Vagina (tissue), 2 donors: ENCODE measurements around the gene DUSP15. TPM values are rescaled to one million over a fixed set of nuclear protein-coding genes. Genes with fewer than 3 reads are reported as not detected.
A peak's percentile ranks its signal among the peaks of the same experiment; 100 is the strongest.

Experiments used
- DNase-seq, 2 donors: peaks; one replicate each; pipeline ENCODE4 v3.0.0-alpha.2; 2017; ENCODE audit errors: extremely low spot score in 2 of 2
- H3K27ac ChIP-seq: fragments of 200-600 bp; sonication (generic); one replicate; pipeline ENCODE4 v1.5.1; 2019
- H3K27me3 ChIP-seq: fragments of 200-600 bp; sonication (generic); one replicate; pipeline ENCODE4 v1.5.1; 2019
- H3K36me3 ChIP-seq, 2 donors: fragments of 200-600 bp; sonication (generic); one replicate each; pipeline ENCODE4 v1.5.1; 2017 to 2019
- H3K4me1 ChIP-seq: fragments of 200-600 bp; sonication (generic); one replicate; pipeline ENCODE4 v1.5.1; 2019
- H3K4me3 ChIP-seq, 2 donors: fragments of 200-600 bp; sonication (generic); 1 replicate in 1 of 2; 2 replicates in 1 of 2; pipeline ENCODE4 v1.5.1; 2016 to 2019
- H3K9me3 ChIP-seq: fragments of 200-600 bp; sonication (generic); one replicate; pipeline ENCODE4 v1.5.1; 2019
- CTCF ChIP-seq, 3 experiments: fragments of 450-650 bp in 2 of 3; fragments of 200-600 bp in 1 of 3; sonication (generic) in 1 of 3; IDR thresholded peaks; one replicate each; pipeline ENCODE4 v1.5.1; 2017 to 2019; ENCODE audit warnings: antibody characterized with exemption in 3 of 3, mild to moderate bottlenecking in 2 of 3, moderate library complexity in 2 of 3
- POLR2A ChIP-seq, 2 donors: fragments of 450-650 bp; IDR thresholded peaks; one replicate each; pipeline ENCODE4 v1.6.1; 2017; ENCODE audit warnings: antibody characterized with exemption in 2 of 2, mild to moderate bottlenecking in 2 of 2, moderate library complexity in 2 of 2
- POLR2AphosphoS5 ChIP-seq, 2 donors: sonication (generic); formaldehyde crosslinking; IDR thresholded peaks; one replicate each; pipeline ENCODE4 v1.9.0; 2017; ENCODE audit warnings: antibody characterized with exemption in 2 of 2, mild to moderate bottlenecking in 2 of 2, low read depth in 1 of 2; ENCODE audit not compliant: insufficient read depth in 1 of 2
- intact Hi-C: fragments of 100-400 bp; cut with DNase I; formaldehyde crosslinking; loops from one replicate; pipeline ENCODE4 v1.15.1; 2023
- total RNA-seq: library from RNA; depleted of rRNA; stranded (reverse); fragments of >200 nt; gene quantifications from one replicate; pipeline ENCODE4 v1.2.3, GENCODE V29; 2016

The DUSP15 gene
- total RNA-seq, 1 donor from 2014 or later, result 2.5 TPM

GRCh38 chr20:31841928-31842327 is 28.4 kb downstream of the DUSP15 start:
- Histone ChIP-seq H3K9me3 (no peaks in the 10 kb centered on the region), H3K4me1 (peaks cover 31% of the 10 kb centered on the region), H3K27ac (peak overlapping the region; percentile 66), H3K27me3 (no peaks in the 10 kb centered on the region), H3K36me3 (no peaks in the 10 kb centered on the region), H3K4me3 (no peak overlapping the region)
- intact Hi-C loops, result no loop called here
- DNase-seq, result no peak
- TF ChIP-seq CTCF (IDR thresholded peaks at IDR 0.05) (no peak), POLR2AphosphoS5 (IDR thresholded peaks at IDR 0.05; ENCODE audit: insufficient read depth in 1 of 2, low read depth in 1 of 2) (no peak), POLR2A (IDR thresholded peaks at IDR 0.05) (no peak)

GRCh38 chr20:31840906-31841816 is 29.2 kb downstream of the DUSP15 start:
- no peak overlapping the region for H3K4me3 ChIP-seq
- TF ChIP-seq POLR2AphosphoS5 (IDR thresholded peaks at IDR 0.05; ENCODE audit: insufficient read depth in 1 of 2, low read depth in 1 of 2) (no peak), CTCF (IDR thresholded peaks at IDR 0.05) (no peak), POLR2A (IDR thresholded peaks at IDR 0.05) (no peak)
- no peak for DNase-seq
- peak overlapping the region; percentile 48 for H3K27ac ChIP-seq
- no peaks in the 10 kb centered on the region for H3K27me3 ChIP-seq
- intact Hi-C loops, result no loop called here
- no peaks in the 10 kb centered on the region for H3K36me3 ChIP-seq
- peaks cover 39% of the 10 kb centered on the region for H3K4me1 ChIP-seq
- H3K9me3 ChIP-seq, result no peaks in the 10 kb centered on the region

- no peak for TF ChIP-seq POLR2A (IDR thresholded peaks at IDR 0.05)
- no peak for TF ChIP-seq CTCF (IDR thresholded peaks at IDR 0.05)
- TF ChIP-seq POLR2AphosphoS5 (IDR thresholded peaks at IDR 0.05; ENCODE audit: insufficient read depth in 1 of 2, low read depth in 1 of 2), result no peak
- peaks cover 40% of the 10 kb centered on the region for H3K4me1 ChIP-seq
- H3K4me3 ChIP-seq, result no peak overlapping the region
- intact Hi-C loops, result loop anchor here (5.0 kb wide), 1 partner anchor 112 kb away; the partner anchor contains the start of gene PDRG1
- DNase-seq, result no peak
- no peaks in the 10 kb centered on the region for H3K27me3 ChIP-seq
- no peak overlapping the region for H3K27ac ChIP-seq
- H3K36me3 ChIP-seq, result no peaks in the 10 kb centered on the region
- H3K9me3 ChIP-seq, result no peaks in the 10 kb centered on the region
These were observed 30.4 kb downstream of the DUSP15 start for GRCh38 chr20:31839782-31840487.

- peaks cover 37% of the 10 kb centered on the region for H3K4me1 ChIP-seq
- TF ChIP-seq CTCF (IDR thresholded peaks at IDR 0.05) (no peak), POLR2AphosphoS5 (IDR thresholded peaks at IDR 0.05; ENCODE audit: insufficient read depth in 1 of 2, low read depth in 1 of 2) (no peak), POLR2A (IDR thresholded peaks at IDR 0.05) (no peak)
- intact Hi-C loops, result loop anchor here (5.0 kb wide), 1 partner anchor 114 kb away; the partner anchor contains the start of gene PDRG1
- H3K9me3 ChIP-seq, result no peaks in the 10 kb centered on the region
- no peak overlapping the region for H3K4me3 ChIP-seq
- no peak for DNase-seq
- no peaks in the 10 kb centered on the region for H3K36me3 ChIP-seq
- no peak overlapping the region for H3K27ac ChIP-seq
- H3K27me3 ChIP-seq, result no peaks in the 10 kb centered on the region
These were observed 31.6 kb downstream of the DUSP15 start for GRCh38 chr20:31838646-31839292.
